Nephron (organoid): ENCODE data around the gene SLC4A7.

ENCODE experiments used
- H3K27ac Mint-ChIP-seq, 3 experiments: 2 replicates each; pipeline ENCODE4 v1.8.0; 2020; ENCODE audit warnings: mixed read lengths in 3 of 3, mild to moderate bottlenecking in 2 of 3, moderate library complexity in 1 of 3
- H3K27me3 Mint-ChIP-seq: 2 replicates; pipeline ENCODE4 v1.8.0; 2021; ENCODE audit warnings: low read depth, mild to moderate bottlenecking, moderate library complexity, mixed read lengths
- H3K36me3 Mint-ChIP-seq: 2 replicates; pipeline ENCODE4 v1.8.0; 2020; ENCODE audit warnings: low read depth, mixed read lengths
- H3K4me1 Mint-ChIP-seq: 2 replicates; pipeline ENCODE4 v1.8.0; 2020; ENCODE audit warnings: mixed read lengths
- H3K4me3 Mint-ChIP-seq, 3 experiments: 2 replicates each; pipeline ENCODE4 v1.8.0; 2020; ENCODE audit warnings: mild to moderate bottlenecking in 3 of 3, mixed read lengths in 3 of 3, moderate library complexity in 2 of 3
- H3K9me3 Mint-ChIP-seq: 2 replicates; pipeline ENCODE4 v1.8.0; 2020; ENCODE audit warnings: mixed read lengths
- TF ChIP-seq, protein P1 (sequence below), 3 experiments: fragments of 200-600 bp; sonication (generic); IDR thresholded peaks; one replicate each; pipeline ENCODE4 v1.5.0; 2021; ENCODE audit warnings: antibody characterized with exemption in 3 of 3; ENCODE audit not compliant: unreplicated experiment in 3 of 3

The SLC4A7 gene

DNA sequence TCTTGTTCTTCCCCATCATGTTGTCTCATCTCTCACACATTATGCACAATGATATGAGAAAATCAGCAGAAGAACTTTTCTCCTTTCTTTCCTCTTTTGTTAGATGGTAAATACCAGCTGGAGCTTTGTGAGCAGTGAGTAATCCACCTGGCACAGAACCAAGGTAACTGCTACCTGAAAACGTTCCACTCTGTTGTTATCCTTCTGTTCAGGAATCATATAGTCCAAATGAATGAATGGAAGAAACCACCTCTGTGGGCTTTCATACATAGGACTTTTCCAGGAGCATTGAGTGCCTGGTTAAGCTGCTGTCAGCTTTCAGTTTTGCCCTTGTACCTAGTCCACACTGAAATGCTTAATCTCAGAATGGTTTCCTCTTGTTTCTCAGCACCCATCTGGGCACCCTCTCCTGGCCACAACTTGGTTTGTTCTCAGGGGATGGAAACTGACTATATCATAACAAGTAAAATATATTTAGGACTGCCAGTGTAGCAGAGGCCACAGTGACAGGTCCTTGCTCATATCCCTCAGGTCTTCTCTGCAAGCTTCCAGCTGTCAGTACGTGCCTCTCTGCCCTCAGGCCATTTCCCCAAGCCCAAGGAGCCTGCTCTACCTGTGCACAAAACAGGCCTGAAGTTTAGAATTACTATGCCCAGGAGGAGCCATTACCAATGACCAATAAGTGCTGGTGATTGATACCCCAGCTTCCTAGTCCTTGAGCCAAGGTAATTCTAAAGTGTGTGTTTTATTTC lies 23.5 kb upstream of the SLC4A7 start:
- H3K36me3 Mint-ChIP-seq = no peaks in the 10 kb centered on the region
- H3K4me3 Mint-ChIP-seq = no peak overlapping the region
- no peaks in the 10 kb centered on the region for H3K27me3 Mint-ChIP-seq
- H3K4me1 Mint-ChIP-seq = peaks cover 5% of the 10 kb centered on the region
- H3K9me3 Mint-ChIP-seq = no peaks in the 10 kb centered on the region
- TF ChIP-seq, protein P1, sequence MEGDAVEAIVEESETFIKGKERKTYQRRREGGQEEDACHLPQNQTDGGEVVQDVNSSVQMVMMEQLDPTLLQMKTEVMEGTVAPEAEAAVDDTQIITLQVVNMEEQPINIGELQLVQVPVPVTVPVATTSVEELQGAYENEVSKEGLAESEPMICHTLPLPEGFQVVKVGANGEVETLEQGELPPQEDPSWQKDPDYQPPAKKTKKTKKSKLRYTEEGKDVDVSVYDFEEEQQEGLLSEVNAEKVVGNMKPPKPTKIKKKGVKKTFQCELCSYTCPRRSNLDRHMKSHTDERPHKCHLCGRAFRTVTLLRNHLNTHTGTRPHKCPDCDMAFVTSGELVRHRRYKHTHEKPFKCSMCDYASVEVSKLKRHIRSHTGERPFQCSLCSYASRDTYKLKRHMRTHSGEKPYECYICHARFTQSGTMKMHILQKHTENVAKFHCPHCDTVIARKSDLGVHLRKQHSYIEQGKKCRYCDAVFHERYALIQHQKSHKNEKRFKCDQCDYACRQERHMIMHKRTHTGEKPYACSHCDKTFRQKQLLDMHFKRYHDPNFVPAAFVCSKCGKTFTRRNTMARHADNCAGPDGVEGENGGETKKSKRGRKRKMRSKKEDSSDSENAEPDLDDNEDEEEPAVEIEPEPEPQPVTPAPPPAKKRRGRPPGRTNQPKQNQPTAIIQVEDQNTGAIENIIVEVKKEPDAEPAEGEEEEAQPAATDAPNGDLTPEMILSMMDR (IDR thresholded peaks at IDR 0.05; ENCODE audit: unreplicated experiment in 3 of 3) = no peak
- H3K27ac Mint-ChIP-seq = no peak overlapping the region

DNA sequence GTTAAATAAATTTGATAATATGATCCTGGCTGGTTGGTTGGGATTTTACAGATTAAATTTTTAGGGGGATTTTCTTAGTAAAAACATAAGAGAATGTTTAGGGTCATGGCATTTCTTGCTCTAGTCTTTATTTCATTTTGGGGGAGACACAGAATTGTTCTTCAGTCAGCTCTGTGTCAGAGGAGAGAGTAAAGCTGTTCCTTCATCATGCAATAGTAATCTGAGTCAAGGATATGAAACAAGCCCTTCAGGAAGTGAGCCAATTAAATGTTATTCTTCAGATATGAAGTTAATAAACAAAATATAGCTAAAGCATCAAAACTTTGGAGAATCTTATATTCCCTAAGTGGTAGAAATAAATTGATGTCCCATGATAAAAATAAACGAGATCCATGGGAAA lies 22.9 kb upstream of the SLC4A7 start:
- TF ChIP-seq, protein P1 (IDR thresholded peaks at IDR 0.05; ENCODE audit: unreplicated experiment in 3 of 3) = no peak
- Mint-ChIP-seq H3K9me3 (no peaks in the 10 kb centered on the region), H3K27me3 (no peaks in the 10 kb centered on the region), H3K36me3 (no peaks in the 10 kb centered on the region), H3K4me3 (no peak overlapping the region), H3K27ac (no peak overlapping the region), H3K4me1 (peaks cover 5% of the 10 kb centered on the region)

DNA sequence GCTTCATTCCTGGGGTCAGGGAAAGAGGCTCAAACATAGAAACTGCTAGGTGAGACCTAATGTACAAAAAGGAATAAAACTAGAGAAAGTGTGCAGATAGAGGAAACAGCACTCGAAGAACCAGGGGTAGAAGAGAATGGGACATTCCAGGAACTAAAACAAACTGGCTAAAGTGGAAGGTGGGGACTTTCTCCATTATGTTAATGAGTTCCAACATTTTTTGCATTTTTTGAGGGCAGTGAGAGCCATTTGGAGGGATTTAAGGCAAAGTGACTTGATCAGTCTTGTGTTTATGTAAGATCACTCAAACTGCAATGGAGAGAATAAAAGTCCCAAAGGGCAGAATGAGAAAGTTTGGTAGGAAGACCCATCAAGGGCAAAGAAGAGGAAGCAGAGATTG lies 20.6 kb upstream of the SLC4A7 start:
- H3K9me3 Mint-ChIP-seq = no peaks in the 10 kb centered on the region
- no peaks in the 10 kb centered on the region for H3K27me3 Mint-ChIP-seq
- no peak overlapping the region for H3K4me3 Mint-ChIP-seq
- H3K4me1 Mint-ChIP-seq = peaks cover 5% of the 10 kb centered on the region
- H3K27ac Mint-ChIP-seq = no peak overlapping the region
- H3K36me3 Mint-ChIP-seq = no peaks in the 10 kb centered on the region
- TF ChIP-seq, protein P1 (IDR thresholded peaks at IDR 0.05; ENCODE audit: unreplicated experiment in 3 of 3) = no peak

DNA sequence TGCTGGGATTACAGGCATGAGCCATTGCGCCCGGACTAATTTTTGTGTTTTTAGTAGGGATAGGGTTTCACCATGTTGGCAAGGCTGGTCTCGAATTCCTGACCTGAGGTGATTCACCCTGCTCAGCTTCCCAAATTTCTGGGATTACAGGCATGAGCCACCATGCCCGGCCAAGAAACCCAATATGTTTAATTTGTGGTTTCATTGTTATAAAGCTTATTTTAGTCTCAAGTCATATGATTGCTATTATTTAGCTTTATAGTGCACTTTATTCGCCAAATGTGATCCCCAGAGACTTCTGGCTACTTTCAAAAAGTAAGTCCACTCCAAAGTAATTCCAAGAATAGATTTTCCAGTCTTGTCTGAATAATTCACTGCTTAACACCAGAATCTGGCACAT lies 19.3 kb upstream of the SLC4A7 start:
- no peaks in the 10 kb centered on the region for H3K9me3 Mint-ChIP-seq
- no peaks in the 10 kb centered on the region for H3K36me3 Mint-ChIP-seq
- H3K27me3 Mint-ChIP-seq = no peaks in the 10 kb centered on the region
- H3K27ac Mint-ChIP-seq = no peak overlapping the region
- H3K4me1 Mint-ChIP-seq = peaks cover 5% of the 10 kb centered on the region
- H3K4me3 Mint-ChIP-seq = no peak overlapping the region
- TF ChIP-seq, protein P1 (IDR thresholded peaks at IDR 0.05; ENCODE audit: unreplicated experiment in 3 of 3) = no peak

DNA sequence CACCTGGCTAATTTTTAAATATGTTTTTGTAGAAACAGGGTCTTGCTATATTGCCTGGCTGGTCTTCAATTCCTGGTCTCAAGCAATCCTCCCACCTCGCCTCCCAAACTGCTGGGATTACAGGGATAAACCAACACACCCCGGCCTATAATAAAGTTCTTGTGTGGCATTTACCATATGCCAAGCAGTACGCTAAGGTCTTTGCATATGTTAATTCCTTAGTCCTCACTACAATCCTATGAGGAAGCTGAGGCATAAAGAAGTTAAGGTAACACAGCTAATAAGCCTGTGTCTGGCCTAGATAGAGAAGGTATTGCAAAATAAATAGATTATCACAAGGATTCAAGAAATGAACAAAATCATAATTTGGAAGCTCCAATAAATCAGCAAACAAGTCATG lies 17.6 kb upstream of the SLC4A7 start:
- no peak overlapping the region for H3K27ac Mint-ChIP-seq
- no peaks in the 10 kb centered on the region for H3K27me3 Mint-ChIP-seq

More for the DNA sequence above, 17.6 kb upstream of the SLC4A7 start:
- Mint-ChIP-seq H3K4me1 (peaks cover 5% of the 10 kb centered on the region), H3K4me3 (no peak overlapping the region), H3K9me3 (no peaks in the 10 kb centered on the region), H3K36me3 (no peaks in the 10 kb centered on the region)
- TF ChIP-seq, protein P1 (IDR thresholded peaks at IDR 0.05; ENCODE audit: unreplicated experiment in 3 of 3) = no peak
